HG03469 (cell line): ENCODE data around the gene ZBTB1.

Experiments
- ATAC-seq: cut with Tn5 transposase; IDR thresholded peaks from one replicate; pipeline ENCODE4 v1.9.1; 2021; ENCODE audit warnings: mild to moderate bottlenecking, moderate library complexity, moderate number of reproducible peaks; ENCODE audit not compliant: unreplicated experiment

Gene ZBTB1

GRCh38 chr14:64504310-64504896 lies at the start of gene ZBTB1:
TSS of gene ZBTB1 (plus strand) at chr14:64504770. CDS start at chr14:64521505, 16,735 bp downstream.
- ATAC-seq: no peak

DNA sequence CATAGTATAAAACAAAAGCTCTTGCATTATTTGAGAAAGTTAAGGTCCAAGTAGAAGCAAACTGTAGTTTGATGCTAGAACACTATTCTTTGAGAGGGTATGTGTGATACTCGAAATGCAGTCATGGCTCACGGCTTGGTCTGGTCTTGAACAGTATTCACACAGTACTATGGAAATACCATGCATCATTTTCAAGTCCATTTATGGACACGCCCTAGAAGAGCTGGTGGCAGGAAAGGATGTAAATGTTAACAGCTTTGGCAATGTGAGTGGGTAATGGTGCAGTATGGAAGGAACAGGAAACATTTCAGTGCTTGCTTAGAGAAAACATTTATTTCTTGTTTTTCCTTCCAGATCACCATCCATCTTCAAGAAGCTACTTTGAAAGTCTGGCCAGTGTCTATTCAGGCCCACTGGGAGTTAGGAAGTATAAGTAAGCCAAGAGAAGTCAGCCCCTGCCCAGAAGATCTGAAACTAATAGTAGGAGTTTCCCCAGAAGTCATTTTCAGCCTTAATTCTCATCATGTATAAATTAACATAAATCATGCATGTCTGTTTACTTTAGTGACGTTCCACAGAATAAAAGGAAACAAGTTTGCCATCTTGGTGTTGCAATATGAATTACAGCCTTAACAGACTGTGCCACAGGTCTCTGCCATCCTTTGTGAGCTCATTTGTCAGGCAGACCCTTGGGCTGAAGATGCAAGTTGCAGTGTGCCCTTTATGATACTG lies 45.0 kb upstream of the ZBTB1 start:
- no peak for ATAC-seq

DNA sequence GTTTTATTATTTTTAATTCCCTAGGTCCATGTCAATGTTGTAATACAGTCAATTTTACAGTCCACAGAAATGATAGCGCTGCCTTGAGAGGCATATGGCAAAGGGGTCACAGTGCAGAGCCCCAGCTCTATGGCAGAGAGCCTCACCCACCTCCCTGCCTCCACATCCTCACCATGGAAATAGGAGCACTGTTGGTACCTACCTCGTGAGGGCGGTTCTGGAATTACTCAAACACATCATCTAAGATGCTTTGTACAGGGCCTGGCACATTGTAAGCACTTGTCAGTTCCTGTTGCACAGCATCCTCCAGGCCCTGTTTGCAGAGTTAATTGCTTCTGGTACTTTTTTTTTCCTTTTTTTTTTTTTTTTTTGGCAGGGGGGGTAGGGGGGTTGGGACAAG lies 43.3 kb upstream of the ZBTB1 start:
- ATAC-seq: no peak

GRCh38 chr14:64463195-64463594 lies 41.4 kb upstream of the ZBTB1 start:
- peak; percentile 47 for ATAC-seq

GRCh38 chr14:64463873-64464272 lies 40.7 kb upstream of the ZBTB1 start:
- no peak for ATAC-seq

- ATAC-seq: no peak
Observed at GRCh38 chr14:64464651-64465050, 39.9 kb upstream of the ZBTB1 start.

- peak; percentile 42 for ATAC-seq
Observed at GRCh38 chr14:64465191-64465822, 39.3 kb upstream of the ZBTB1 start, which contains the start of gene AKAP5. TSS of gene AKAP5 (plus strand) at chr14:64465499. CDS start at chr14:64468395, 2,896 bp downstream.

- no peak for ATAC-seq
Observed at GRCh38 chr14:64465831-64466554, 38.6 kb upstream of the ZBTB1 start.

GRCh38 chr14:64467101-64467500 lies 37.5 kb upstream of the ZBTB1 start:
- no peak for ATAC-seq

DNA sequence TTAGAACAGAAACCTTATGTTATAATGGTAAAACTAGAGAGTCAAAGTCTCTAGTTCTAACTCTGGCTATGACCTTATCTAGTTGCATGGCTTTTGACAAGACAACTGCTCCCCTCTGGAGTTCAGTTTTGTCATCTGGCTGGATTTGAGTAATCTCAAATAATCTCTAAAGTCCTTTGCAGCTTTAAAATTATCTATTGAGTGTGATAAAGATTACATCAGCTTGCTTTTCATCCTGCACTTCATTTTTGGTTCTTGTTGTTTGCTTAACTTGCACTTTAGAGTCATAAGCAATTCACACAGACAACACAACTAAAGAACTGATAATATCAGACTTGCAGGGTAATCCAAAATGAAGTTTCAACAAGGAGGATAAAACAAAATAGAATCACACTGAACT lies 37.0 kb upstream of the ZBTB1 start:
- no peak for ATAC-seq

DNA sequence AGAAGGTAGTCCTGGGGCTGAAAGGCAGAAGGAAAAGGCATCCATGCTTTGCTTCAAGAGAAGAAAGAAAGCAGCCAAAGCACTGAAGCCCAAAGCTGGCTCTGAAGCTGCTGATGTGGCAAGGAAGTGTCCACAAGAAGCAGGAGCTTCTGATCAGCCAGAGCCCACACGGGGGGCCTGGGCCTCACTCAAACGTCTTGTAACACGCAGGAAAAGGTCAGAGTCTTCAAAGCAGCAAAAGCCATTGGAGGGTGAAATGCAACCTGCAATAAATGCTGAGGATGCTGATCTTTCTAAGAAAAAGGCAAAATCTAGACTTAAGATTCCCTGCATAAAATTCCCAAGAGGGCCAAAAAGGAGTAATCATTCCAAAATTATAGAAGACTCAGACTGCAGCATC lies 36.1 kb upstream of the ZBTB1 start:
- no peak for ATAC-seq

DNA sequence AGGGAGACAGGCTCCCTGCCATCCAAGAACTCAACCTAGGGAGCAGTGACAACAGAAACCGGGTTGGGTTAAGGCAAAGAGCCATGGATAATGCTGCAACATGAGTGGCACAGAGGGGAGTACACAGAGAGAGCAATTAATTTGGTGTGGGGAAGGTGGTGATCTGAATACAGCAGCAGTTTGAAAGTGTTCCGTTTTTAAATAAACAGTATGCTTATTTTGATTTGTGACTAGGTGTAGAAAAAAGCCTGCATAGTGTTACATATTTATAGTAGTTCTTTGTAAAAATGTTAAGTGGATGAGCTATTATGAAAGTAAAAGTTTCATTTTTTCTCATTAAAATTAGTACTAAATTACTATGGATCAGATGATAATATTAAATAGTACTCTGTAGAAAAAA lies 30.5 kb upstream of the ZBTB1 start:
- ATAC-seq: no peak

- ATAC-seq: no peak
Observed at GRCh38 chr14:64474698-64475097, 29.9 kb upstream of the ZBTB1 start.

GRCh38 chr14:64475585-64476273 lies 28.8 kb upstream of the ZBTB1 start:
- no peak for ATAC-seq

GRCh38 chr14:64476438-64476837 lies 28.1 kb upstream of the ZBTB1 start:
- no peak for ATAC-seq

- no peak for ATAC-seq
Observed at GRCh38 chr14:64478634-64479250, 25.8 kb upstream of the ZBTB1 start.

DNA sequence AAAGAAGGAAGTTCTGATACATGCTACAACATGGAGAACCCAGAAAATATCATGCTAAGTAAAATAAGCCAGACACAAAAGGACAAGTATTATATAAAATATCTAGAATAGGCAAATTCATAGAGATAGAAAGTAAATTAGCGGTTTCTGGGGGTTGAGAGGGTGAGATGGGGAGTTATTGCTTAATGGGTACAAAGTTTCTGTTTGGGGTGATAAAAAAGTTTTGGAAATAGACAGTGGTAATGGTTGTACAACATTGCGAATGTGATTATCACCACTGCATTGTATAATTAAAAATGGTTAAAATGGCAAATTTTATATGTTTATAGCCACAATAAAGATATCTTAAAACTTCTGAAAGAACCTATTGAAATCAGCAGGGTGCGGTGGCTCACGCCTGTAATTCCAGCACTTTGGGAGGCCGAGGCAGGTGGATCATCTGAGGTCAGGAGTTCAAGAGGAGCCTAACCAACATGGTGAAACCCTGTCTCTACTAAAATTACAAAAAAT lies 15.9 kb upstream of the ZBTB1 start:
- no peak for ATAC-seq

- no peak for ATAC-seq
Observed at GRCh38 chr14:64491637-64492036, 12.9 kb upstream of the ZBTB1 start.

DNA sequence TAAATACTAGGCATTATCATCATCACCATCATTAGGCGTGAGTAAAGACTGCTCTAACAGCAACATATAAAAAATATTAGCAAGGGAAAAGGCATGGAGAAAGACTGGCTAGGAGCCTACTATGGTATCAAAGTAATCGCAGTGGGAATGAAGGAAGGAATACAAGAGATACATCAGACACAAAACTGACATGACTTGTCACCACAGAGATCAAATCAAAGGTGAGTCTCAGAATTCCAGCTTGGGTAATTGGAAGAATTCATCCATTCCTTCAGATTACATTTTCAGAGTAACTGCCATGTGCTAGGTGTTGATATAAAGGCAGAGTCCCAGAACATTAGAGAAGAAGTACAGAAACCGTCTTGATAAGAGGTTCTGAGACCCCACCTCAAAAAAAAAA lies 11.1 kb upstream of the ZBTB1 start:
- no peak for ATAC-seq

DNA sequence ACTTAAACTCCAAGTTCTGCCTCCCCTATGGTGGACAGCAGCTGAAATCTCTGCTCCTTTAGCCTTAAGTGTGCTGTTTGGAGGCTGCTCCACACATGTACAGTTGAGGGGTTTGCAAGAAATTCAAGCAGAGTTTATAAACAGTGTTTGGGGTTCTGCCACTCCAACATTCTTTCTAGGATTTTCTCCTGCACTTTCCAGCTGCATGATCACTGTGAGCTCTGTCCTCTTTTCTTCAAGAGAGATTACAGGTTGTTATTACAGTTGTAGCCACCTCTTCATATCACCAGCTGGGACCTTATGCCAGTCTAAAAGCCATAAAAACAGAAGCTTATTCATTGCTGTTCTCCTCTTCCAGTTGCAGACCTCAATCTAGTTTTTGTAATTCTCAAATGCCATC lies 9.3 kb upstream of the ZBTB1 start:
- ATAC-seq: no peak
